ENCODE data around the gene RAB3A.

DNA sequence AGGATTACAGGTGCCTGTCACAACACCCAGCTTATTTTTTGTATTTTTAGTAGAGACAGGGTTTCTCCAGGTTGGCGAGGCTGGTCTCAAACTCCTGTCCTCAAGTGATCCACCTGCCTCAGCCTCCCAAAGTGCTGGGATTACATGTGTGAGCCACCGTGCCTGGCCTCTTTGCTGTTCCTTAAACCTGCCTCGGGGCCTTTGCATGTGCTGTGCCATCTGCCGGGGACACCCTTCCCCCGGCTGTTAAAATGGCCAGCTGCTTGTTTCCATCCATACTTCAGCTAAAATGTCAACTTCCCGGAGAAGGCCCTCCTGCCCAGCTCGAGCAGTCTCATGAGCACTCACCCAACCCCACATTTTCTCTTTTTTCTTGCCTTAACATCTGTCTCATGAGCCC is 41.5 kb upstream of the RAB3A start:
- no peak for TF ChIP-seq EZH2 (IDR thresholded peaks at IDR 0.05; ENCODE audit: borderline replicate concordance, low read depth, low read length, severe bottlenecking)
- TF ChIP-seq, protein P1, sequence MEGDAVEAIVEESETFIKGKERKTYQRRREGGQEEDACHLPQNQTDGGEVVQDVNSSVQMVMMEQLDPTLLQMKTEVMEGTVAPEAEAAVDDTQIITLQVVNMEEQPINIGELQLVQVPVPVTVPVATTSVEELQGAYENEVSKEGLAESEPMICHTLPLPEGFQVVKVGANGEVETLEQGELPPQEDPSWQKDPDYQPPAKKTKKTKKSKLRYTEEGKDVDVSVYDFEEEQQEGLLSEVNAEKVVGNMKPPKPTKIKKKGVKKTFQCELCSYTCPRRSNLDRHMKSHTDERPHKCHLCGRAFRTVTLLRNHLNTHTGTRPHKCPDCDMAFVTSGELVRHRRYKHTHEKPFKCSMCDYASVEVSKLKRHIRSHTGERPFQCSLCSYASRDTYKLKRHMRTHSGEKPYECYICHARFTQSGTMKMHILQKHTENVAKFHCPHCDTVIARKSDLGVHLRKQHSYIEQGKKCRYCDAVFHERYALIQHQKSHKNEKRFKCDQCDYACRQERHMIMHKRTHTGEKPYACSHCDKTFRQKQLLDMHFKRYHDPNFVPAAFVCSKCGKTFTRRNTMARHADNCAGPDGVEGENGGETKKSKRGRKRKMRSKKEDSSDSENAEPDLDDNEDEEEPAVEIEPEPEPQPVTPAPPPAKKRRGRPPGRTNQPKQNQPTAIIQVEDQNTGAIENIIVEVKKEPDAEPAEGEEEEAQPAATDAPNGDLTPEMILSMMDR (IDR thresholded peaks at IDR 0.05; ENCODE audit: extremely low read depth in 1 of 2, insufficient read depth in 1 of 2, low read depth in 1 of 2, low read length in 2 of 2): no peak
- no peak for TF ChIP-seq POLR2AphosphoS5 (IDR thresholded peaks at IDR 0.05; ENCODE audit: insufficient read depth, low read depth, low read length)
- TF ChIP-seq POLR2A (IDR thresholded peaks at IDR 0.05; ENCODE audit: low read depth, low read length): no peak
- TF ChIP-seq GATA2 (IDR thresholded peaks at IDR 0.05; ENCODE audit: insufficient read depth, insufficient read length, low read depth, low read length): no peak
- TF ChIP-seq, protein P2, sequence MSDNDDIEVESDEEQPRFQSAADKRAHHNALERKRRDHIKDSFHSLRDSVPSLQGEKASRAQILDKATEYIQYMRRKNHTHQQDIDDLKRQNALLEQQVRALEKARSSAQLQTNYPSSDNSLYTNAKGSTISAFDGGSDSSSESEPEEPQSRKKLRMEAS (IDR thresholded peaks at IDR 0.05; ENCODE audit: insufficient read depth, insufficient read length): no peak
- TF ChIP-seq FOS (IDR thresholded peaks at IDR 0.05; ENCODE audit: borderline replicate concordance, insufficient read depth, low read length): no peak
- TF ChIP-seq JUN (IDR thresholded peaks at IDR 0.05; ENCODE audit: borderline replicate concordance, insufficient read depth, insufficient read length, low read depth): no peak
- TF ChIP-seq MYC (IDR thresholded peaks at IDR 0.05; ENCODE audit: low read depth, low read length): no peak
